Suprapubic skin (tissue), 3 donors: ENCODE data around the gene WSCD1.

Experiments used
- EP300 ChIP-seq: sonication (generic); formaldehyde crosslinking; IDR thresholded peaks from one replicate; pipeline ENCODE4 v1.6.1; 2017; ENCODE audit warnings: antibody characterized with exemption
- POLR2A ChIP-seq, 2 donors: fragments of 450-650 bp; IDR thresholded peaks; one replicate each; pipeline ENCODE4 v1.6.1; 2017; ENCODE audit warnings: antibody characterized with exemption in 2 of 2, mild to moderate bottlenecking in 2 of 2, moderate library complexity in 2 of 2
- TF ChIP-seq, protein P1 (sequence below), 2 donors: fragments of 200-600 bp in 1 of 2; fragments of 450-650 bp in 1 of 2; sonication (generic) in 1 of 2; IDR thresholded peaks; one replicate each; pipeline ENCODE4 v1.5.1; 2016 to 2019; ENCODE audit warnings: antibody characterized with exemption in 2 of 2, mild to moderate bottlenecking in 1 of 2, moderate library complexity in 1 of 2

GRCh38 chr17:6153375-6153774, 83.2 kb downstream of the WSCD1 start:
- TF ChIP-seq, protein P1, sequence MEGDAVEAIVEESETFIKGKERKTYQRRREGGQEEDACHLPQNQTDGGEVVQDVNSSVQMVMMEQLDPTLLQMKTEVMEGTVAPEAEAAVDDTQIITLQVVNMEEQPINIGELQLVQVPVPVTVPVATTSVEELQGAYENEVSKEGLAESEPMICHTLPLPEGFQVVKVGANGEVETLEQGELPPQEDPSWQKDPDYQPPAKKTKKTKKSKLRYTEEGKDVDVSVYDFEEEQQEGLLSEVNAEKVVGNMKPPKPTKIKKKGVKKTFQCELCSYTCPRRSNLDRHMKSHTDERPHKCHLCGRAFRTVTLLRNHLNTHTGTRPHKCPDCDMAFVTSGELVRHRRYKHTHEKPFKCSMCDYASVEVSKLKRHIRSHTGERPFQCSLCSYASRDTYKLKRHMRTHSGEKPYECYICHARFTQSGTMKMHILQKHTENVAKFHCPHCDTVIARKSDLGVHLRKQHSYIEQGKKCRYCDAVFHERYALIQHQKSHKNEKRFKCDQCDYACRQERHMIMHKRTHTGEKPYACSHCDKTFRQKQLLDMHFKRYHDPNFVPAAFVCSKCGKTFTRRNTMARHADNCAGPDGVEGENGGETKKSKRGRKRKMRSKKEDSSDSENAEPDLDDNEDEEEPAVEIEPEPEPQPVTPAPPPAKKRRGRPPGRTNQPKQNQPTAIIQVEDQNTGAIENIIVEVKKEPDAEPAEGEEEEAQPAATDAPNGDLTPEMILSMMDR (IDR thresholded peaks at IDR 0.05): no peak
- no peak for TF ChIP-seq POLR2A (IDR thresholded peaks at IDR 0.05)
- no peak for TF ChIP-seq EP300
